NCI-H1048 (cell line): Measurements from ENCODE around the gene KCNJ4.
"Not testable (repeated sequence)": the region's sequence is repeated elsewhere in the genome, so short reads cannot be mapped to it uniquely, and the experiment has no call there.

Source experiments
- DNase-seq: peaks from one replicate; lab custom pipeline; 2025; lab: John Stamatoyannopoulos, UW

Gene KCNJ4

DNA sequence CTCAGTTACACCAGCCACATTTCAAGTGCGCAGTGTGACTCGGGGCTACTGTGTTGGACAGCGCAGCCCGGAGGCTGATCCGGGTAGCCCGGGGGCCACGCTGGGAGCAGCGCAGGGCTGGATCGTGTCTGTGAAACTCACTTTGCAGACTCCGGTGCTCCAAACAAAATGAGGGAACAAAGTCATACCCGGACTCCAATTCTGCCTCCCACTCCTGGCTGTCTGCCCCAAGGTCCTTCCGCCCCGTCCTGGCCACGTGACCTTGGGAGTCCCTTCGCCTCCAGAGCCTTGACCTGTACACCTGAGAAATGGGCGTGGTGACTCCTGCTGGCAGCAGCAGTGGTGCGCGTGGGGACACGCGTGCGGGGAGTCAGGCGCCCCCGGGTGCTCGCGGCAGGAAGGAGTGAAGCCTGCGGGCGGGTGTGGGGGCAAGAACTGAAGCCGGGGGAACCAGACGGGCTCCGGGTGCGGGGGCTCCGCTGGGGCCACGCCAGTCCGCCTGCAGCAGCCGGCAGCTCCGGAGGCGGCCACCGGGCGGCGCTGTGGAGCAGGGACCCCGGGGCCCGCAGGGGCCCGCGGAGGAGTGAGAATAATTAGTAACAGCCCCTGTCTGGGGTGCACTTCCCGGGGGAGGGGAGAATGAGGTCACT, 42.4 kb downstream of the KCNJ4 start:
- no peak for DNase-seq

DNA sequence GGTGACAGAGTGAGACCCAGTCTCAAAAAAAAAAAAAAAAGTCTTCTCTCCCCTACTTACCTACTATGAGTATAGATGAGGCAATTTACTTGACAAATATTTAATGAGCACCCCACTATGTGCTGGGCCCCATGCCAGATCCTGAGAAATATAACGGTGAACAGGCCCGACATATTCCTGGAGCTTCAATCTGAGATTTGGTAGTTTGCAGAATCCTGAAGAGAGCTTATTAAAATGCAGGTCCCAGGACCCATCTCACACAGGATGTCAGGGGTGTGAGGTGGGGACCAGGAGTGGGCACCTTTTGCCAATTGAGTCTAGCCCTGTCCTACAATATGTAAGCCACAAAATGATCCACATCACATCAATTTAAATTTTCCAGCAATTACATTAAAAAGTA, 44.0 kb downstream of the KCNJ4 start:
- no peak for DNase-seq

DNA sequence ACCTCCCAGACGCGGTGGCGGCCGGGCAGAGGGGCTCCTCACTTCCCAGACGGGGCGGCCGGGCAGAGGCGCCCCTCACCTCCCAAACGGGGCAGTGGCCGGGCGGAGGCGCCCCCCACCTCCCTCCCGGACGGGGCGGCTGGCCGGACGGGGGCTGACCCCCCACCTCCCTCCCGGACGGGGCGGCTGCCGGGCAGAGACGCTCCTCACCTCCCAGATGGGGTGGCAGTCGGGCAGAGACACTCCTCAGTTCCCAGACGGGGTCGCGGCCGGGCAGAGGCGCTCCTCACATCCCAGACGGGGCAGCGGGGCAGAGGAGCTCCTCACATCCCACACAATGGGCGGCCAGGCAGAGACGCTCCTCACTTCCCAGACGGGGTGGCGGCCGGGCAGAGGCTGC, 45.1 kb downstream of the KCNJ4 start:
- DNase-seq = not testable (repeated sequence)

DNA sequence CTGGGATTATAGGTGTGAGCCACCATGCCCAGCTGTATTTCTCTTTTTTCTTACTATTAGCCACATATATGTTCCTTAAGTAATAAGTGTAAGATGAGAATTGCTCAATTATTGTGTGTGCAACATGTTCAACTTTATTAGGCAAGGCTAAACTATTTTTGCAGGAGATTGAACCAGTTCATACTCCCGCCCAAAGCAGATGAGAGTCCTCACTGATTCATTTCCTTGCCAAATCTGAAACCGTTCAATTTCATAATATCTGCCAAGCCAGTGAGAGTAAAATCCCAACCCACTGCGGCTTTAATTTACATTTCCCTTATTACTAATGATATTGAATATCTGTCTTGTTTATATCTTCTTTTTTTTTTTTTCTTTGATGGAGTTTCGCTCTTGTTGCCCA, 48.4 kb downstream of the KCNJ4 start:
- DNase-seq = no peak

DNA sequence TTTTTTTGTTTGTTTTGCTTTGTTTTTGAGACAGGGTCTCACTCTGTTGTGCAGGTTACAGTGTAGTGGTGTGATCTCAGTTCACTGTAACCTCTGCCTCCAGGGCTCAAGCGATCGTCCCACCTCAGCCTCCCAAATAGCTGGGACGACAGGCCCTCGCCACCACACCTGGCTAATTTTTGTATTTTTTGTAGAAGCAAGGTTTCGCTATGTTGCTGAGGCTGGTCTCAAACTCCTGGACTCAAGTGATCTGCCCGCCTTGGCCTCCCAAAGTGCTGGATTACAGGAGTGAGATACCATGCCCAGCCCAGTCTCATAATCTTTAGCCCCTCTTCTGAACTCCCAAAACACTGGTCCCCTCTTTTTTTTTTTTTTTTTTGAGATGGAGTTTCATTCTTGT, 50.6 kb downstream of the KCNJ4 start:
- no peak for DNase-seq

DNA sequence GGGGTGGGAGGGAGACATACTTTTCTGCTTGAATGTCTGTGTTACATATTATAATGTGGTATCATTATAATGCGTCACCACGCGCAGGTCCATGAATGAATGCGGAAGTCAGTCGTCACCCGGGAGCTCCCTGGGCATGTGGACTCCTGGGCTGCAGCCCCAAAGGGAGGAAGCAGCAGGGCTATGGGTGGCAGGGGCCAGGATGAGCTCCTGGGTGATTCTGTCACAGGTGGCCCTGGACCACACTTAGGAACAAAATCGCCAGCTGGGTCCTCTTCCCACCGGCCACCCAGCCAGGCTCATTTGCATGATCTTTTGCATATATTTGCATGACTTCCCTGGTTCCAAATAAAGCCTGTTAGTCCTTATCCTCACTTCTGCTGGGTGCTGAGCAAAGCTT, 51.2 kb downstream of the KCNJ4 start:
- peak; percentile 50 for DNase-seq

DNA sequence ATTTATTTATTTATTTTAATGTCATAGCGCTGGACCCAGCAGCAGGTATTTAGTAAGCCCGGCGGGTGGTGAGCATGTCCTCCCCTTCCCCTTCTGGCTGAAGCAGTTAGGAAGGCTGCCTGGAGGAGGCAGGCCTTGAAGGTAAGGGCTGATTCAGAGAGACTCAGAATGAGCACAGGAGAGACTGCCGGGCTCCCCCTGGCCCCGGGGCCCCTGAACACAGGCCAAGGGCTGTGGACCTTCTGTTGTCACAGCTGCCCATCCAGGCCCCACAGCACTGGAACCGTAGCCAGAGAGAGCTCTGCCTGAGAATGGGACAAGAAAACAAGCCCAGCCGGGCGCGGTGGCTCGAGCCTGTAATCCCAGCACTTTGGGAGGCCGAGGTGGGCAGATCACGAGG, 52.8 kb downstream of the KCNJ4 start:
- no peak for DNase-seq

DNA sequence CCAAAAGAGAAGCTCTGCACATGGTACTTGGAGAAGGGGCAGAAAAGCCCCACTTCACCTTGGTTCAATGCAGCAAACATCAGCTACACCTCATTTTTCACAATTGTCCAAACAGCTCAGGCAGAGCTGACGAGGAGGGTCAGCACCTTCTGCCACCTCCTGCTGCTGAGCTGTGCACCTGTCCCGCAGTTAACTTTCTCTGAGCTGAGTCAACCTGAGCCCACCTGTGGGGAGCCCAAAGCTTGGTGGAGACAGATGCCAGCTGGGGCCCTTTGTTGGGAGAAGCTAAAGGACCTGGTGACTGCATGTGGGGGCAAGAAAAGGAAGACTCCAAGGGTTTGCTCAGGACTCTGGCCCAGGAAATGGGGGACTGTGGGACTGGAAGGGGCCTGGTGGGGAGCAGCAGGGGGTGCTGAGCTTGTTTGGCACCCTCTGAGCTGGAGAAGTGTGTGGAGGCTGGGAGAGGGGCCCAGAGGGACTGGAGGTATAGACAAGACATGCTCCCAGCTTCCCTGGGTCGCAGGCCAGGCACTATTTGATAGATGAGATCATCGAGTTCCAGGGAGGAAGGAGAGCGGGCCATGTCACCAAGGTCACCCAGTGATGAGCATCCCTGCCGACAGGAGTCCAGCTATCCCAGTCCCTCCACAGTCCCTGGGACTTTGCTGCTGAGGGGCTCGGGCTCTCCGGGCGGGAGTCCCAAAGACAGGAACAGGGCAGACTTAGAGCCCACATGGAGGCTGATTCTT, 53.5 kb downstream of the KCNJ4 start:
- no peak for DNase-seq

DNA sequence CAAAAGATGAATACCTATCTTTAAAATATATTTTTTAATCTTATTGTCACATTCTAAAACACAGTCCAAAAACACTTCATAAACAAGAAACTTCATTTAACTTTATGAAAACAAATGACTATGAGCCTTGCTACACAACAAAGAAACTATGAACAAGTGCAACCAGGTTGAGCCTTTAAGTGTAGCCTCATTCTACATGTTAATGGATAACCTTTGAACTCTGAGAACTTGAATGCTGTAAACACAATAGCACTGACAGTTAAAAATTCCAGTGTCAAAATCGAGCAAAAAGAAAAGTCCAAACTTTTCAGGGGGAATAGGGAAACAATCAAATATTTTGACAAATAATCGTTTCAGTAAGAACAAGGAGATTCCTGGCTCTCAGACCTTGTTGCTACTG, 54.7 kb downstream of the KCNJ4 start:
- DNase-seq = not testable (repeated sequence)

DNA sequence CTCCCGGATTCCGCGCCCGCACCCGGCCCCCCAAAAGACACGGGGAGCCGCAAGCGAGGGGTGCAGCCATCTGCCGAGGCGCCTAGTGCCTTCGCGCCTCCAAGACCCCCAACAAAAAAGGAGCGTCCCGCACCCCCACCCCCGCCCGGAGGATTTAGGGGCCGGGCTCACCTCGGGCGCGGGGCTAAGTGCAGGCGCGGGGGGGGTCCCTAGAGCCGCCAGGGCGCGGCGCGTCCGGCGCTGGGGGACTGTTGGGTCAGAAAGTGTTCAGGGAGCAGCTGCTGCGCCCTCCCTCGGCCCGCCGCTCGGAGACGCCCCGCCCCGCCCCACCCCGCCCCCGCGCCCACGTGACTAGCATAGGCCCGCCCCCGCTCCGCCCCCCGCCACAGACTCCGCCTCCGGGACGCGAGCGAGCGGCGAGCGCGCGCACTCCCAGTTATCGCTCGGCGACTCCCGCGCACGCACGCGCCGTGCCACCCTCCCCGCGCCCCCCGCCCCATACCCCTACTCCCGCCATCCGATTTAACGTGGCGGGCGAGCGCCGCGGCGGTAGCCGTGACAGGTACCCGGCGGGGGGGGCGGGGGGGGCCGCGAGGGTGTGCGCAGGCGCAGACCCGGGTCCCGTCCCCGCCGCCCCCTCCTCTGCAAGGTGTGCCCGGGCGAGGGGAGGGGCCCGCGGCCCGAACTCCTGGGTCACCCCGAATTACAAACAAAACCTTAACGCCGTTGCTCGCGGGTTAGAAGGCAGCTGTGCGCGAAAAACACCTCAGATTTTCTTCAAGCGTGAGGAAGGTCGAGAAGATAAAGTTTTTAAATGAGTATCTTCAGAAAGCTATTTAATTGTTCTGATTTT, 56.2 kb downstream of the KCNJ4 start:
- DNase-seq = no peak

DNA sequence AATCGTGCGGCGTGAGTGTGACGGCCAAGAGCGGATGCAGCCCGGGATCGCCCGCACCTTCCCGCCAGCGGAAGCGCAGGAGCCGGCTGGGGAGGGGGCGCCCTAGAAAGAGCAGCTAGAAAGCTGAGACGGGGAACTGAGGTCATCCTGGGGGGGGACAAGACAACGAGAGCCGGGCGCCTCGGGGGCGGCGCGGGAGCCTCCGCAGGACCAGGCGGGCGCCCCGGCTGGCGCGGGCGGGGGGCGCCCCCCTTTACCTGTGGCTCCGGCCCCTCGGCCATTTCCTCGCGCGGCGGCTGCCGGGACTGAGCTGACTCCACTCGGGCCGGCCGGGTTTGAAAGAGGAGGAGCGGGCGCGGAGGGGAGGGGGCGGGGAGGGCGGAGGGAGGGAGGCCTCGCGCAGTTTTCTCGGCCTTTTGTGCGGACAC, 56.8 kb downstream of the KCNJ4 start:
- DNase-seq = not testable (repeated sequence)

DNA sequence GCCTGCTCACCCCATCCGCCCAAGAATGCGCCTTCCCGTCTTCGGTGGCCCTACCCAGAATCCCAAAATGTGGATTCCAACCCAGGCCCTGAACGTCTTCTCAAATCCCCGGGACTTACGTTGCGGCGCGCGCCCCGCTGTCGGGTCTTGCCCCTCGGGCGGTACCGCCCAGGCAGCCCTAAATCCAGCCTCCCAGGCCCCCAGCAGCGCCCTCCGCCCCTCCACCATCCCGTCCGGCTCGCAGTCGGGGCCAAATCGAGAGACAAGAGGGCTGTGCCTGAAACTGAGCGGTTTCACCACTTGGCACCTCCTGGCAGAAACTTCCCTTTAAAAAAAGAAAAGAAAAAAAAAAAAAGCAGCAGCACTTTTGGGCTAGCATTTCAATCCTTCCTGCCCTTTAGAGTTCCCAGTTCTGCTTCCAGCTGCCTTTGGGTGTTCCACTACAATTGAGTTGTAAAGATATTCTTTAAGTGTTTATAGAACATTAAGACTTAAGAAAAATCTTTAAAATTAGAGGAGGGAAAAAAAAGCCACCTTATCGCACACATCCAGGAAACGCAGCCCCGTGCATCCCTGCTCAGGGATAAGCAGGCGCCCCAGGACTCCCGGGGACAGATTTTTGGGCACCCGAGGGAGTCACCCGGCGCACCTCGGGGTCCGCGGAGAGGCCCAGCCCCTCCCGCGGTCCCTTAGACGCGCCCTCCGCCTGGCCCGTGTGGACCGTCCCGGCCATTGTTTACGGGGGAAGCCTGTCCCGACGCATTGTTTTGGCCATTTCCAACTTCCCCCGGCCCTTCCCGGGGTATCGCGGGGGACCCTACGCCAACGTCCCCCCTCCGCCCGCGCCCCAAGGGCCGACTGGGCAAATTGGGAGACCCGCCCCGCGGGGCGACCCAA, 57.6 kb downstream of the KCNJ4 start:
- no peak for DNase-seq

DNA sequence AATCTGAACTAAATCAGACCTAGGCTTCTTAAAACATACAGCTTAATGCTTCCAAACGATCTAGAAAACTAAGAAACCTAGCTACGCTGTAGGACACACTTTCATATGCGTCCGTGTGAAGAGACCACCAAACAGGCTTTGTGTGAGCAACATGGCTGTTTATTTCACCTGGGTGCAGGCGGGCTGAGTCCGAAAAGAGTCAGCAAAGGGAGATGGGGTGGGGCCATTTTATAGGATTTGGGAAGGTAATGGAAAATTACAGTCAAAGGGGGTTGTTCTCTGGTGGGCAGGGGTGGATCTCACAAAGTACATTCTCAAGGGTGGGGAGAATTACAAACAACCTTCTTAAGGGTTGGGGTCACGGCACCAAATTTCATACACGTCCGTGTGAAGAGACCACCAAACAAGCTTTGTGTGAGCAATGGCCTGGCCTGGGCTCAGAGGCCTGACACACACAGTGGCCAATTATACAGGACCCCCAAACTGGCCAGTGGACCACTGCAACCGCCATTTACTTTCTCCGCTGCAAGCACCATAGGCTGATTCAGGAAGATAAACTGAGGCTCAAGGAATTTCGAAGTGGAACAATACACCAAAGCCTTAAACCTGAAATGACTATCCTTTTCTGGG, 58.4 kb downstream of the KCNJ4 start:
- DNase-seq = not testable (repeated sequence)

DNA sequence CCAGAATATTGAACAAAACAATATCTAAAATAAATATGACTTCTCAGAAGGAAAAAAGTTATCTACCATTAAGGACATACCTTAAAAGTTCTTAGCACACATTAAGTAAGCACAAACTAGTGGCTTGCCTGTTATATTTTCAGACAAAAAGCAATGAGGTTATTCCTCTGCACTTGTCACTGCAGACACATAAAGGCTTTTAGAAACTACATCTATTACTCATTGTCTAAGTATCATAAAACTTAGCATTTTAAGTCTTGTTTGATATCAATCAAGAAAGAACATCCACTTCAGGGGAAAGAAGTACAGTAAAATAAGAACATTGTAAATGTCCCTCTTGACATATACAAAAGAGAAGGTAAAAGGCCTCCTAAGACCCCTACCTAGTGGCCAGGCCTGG, 59.1 kb downstream of the KCNJ4 start:
- DNase-seq = not testable (repeated sequence)

DNA sequence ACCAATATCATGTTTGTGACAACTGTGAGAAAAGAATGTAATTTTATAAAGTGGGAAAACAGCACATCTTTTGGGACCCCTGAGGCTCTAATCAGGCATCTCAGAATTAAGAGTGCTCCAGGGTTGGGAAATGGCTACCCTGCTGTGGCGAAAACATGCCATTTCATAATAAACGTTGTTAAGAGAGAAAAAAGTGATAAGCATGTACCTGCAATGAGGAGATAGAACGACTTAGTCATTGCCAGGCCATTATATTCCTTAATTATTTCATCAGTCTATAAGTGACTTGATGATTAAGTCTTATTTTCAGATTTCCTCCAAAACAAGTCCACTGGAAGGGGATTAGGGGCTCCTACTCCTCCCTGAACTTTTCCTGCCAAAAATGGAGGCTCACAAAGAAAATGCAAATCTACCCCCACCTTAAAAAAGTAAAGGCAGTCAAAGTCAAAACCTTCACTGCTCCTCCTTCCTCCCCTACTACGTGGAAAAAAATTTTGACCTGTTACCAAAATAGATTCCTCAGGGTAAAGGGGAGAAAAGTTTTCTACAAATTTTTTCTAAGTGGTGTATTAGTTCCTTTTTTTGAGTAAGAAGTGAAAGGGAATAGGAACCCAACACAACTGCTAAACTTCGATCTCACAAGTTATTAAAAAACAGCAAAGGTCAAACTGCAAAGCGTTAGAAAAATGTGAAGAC, 59.9 kb downstream of the KCNJ4 start:
- not testable (repeated sequence) for DNase-seq

DNA sequence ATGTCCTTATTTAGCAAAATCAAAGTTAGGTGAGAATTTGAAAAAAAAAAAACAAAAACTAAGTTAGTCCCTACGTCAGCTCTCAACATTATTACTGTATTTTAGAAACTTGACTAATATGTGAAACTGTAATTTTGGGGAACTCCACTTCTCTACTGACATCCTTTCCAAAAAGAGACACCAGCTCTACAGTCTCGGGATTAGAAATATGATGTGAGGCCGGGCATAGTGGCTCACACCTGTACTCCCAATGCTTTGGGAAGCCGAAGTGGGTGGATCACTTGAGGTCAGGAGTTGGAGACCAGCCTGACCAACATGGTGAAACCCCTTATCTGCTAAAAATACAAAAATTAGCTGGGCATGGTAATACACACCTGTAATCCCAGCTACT, 65.6 kb downstream of the KCNJ4 start:
- not testable (repeated sequence) for DNase-seq

DNA sequence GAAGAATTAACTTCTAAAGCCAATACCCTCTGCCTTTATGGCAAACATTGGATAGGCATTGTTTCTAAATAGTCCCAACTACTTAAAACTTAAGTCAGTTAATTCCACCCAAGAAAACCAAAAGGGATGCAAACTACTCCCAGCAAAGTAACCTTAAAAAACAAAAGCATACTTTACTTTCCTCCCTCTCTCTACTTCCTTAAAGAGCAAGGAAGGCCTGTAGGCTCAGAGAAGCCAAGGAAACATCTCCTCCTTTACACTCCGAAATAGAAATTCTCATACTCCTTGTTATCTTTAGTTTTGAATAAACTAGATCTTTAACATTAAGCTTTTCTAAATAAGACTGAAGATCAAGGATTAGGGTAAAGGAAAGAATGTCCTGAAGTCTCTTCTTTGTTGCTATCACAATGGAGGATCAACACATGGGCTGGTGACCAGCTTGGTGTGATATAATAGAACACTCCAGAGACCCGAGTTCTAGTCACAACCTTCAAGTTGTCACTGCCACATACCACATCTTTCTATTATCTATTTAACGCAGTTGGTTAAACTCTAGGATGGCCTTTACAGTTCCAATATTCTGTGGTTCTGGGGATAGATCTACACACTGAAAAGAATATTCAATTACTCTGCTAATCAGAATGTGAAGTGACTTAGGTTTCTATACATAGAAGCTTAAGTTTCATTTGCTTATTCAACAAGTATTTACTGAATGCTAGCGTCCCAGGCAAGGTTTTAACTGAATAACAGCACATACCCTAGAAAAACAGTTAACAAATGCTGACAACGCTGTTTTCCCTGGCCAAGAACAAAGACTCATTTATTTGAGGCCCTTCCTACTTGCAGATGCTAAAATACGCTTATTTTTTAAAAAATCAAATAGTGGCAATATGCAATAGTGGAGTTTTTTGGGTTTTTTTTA, 66.2 kb downstream of the KCNJ4 start:
- DNase-seq = not testable (repeated sequence)

DNA sequence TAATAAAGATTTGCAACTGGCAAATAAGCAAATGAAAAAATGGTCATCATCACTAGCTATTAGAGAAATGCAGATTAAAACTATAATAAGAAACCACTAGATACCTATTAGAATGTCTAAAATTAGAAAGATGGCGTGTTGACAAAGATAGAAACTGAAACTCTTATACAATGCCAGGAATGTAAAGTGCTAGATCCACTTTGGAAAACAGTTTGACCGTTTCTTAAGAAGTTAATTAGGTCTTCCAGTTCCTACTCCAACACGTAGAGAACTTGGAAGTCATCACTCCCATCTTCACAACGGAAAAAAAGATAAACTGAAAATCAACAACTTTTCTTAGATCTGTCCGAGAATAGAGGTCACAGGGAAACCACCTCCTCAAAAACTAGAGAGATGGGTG, 68.1 kb downstream of the KCNJ4 start:
- not testable (repeated sequence) for DNase-seq

DNA sequence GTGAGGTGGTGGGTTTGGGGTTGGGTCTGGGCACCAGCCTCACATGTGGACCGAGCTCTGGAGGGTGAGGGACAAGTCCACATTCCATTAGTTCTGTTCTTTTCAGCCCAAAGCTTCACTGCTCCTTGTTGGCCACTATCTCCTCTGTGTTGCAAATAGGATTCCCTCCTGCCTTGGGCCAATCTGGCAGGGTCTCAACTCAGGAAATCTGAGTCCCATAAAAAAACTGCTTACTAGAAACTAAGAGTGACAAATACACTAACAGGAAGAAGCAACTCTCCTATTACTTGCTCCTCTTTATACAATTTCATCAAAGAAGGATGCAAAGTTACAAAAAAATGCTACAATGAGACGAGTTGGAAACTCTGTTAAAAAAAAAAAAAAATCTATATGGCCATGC, 71.6 kb downstream of the KCNJ4 start:
- DNase-seq = no peak

DNA sequence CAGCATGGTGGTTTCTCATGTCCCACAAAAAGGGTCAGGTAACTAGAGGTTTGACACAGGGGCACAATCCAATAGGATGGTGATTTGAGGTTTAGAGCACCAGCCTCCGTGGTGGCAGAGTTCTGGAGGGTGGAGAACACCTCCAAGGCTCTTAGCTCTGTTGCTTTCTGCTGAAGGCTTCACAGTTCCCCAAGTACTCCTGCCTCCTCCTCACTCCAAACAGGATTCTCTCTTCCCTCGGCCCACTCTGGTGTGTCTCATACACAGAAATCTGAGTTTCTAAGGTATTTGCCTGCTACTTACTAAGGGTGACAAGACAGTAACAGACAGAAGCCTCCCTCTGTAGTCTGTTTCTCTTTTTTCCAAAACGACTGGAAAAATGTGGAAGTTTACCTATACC, 73.6 kb downstream of the KCNJ4 start:
- not testable (repeated sequence) for DNase-seq
